Astrocyte (in vitro differentiated cells and primary cell): Measurements from ENCODE around the gene UST. TPM values are rescaled to one million over a fixed set of nuclear protein-coding genes. Genes with fewer than 3 reads are reported as not detected.

Source experiments
- DNase-seq: peaks from one replicate; pipeline ENCODE4 v3.0.0-alpha.2; 2010; ENCODE audit warnings: low read depth
- FAIRE-seq: peaks from 2 replicates; lab custom pipeline; 2011; peaks lifted over from hg19 to GRCh38; lab: Jason Lieb, UNC
- H2AFZ ChIP-seq: 2 replicates; pipeline ENCODE4 v1.6.0; 2012; ENCODE audit warnings: low read depth, low read length, inconsistent platforms
- H3K27ac ChIP-seq: 2 replicates; pipeline ENCODE4 v1.5.1; 2011; ENCODE audit warnings: low read depth, low read length, inconsistent platforms
- H3K27me3 ChIP-seq: 2 replicates; pipeline ENCODE4 v1.6.0; 2011; ENCODE audit warnings: low read length, inconsistent platforms; ENCODE audit not compliant: insufficient read depth
- H3K36me3 ChIP-seq: 2 replicates; pipeline ENCODE4 v1.5.1; 2011; ENCODE audit warnings: low read length, inconsistent platforms; ENCODE audit not compliant: insufficient read depth
- H3K4me1 ChIP-seq: 2 replicates; pipeline ENCODE4 v1.5.1; 2011; ENCODE audit warnings: low read length, inconsistent platforms; ENCODE audit not compliant: insufficient read depth
- H3K4me2 ChIP-seq: 2 replicates; pipeline ENCODE4 v1.6.0; 2012; ENCODE audit warnings: low read length, inconsistent platforms
- H3K4me3 ChIP-seq: 2 replicates; pipeline ENCODE4 v1.5.1; 2011; ENCODE audit warnings: low read depth, mild to moderate bottlenecking, low read length, inconsistent platforms; ENCODE audit not compliant: insufficient read depth
- H3K79me2 ChIP-seq: 2 replicates; pipeline ENCODE4 v1.6.0; 2012; ENCODE audit warnings: mild to moderate bottlenecking, low read length, inconsistent platforms; ENCODE audit not compliant: insufficient read depth
- H3K9ac ChIP-seq: 2 replicates; pipeline ENCODE4 v1.6.0; 2012; ENCODE audit warnings: mild to moderate bottlenecking, low read length, inconsistent platforms
- H3K9me3 ChIP-seq: 2 replicates; pipeline ENCODE4 v1.5.1; 2012; ENCODE audit warnings: low read depth, mild to moderate bottlenecking, low read length, inconsistent platforms; ENCODE audit not compliant: insufficient read depth
- H4K20me1 ChIP-seq: 2 replicates; pipeline ENCODE4 v1.6.0; 2012; ENCODE audit warnings: low read length, inconsistent platforms; ENCODE audit not compliant: insufficient read depth
- H3K27ac Mint-ChIP-seq: one replicate; pipeline ENCODE4 v1.8.0; 2021; ENCODE audit warnings: mild to moderate bottlenecking, mixed read lengths; ENCODE audit not compliant: unreplicated experiment
- H3K27me3 Mint-ChIP-seq: one replicate; pipeline ENCODE4 v1.8.0; 2021; ENCODE audit warnings: low read depth, mixed read lengths; ENCODE audit not compliant: unreplicated experiment
- H3K36me3 Mint-ChIP-seq: one replicate; pipeline ENCODE4 v1.8.0; 2021; ENCODE audit warnings: low read depth, mixed read lengths; ENCODE audit not compliant: unreplicated experiment
- H3K4me1 Mint-ChIP-seq: one replicate; pipeline ENCODE4 v1.8.0; 2021; ENCODE audit warnings: low read depth, mixed read lengths; ENCODE audit not compliant: unreplicated experiment
- H3K4me3 Mint-ChIP-seq: one replicate; pipeline ENCODE4 v1.8.0; 2021; ENCODE audit warnings: mild to moderate bottlenecking, moderate library complexity, mixed read lengths; ENCODE audit not compliant: unreplicated experiment
- H3K9me3 Mint-ChIP-seq: one replicate; pipeline ENCODE4 v1.8.0; 2021; ENCODE audit warnings: mild to moderate bottlenecking, mixed read lengths; ENCODE audit not compliant: unreplicated experiment
- CTCF ChIP-seq: IDR thresholded peaks from 2 replicates; pipeline ENCODE4 v1.5.1; 2011; ENCODE audit warnings: low read depth, mild to moderate bottlenecking, inconsistent platforms, low read length, moderate library complexity; ENCODE audit not compliant: insufficient read depth
- EZH2 ChIP-seq: IDR thresholded peaks from 2 replicates; pipeline ENCODE4 v1.6.1; 2012; ENCODE audit warnings: mild to moderate bottlenecking, low read length, inconsistent platforms; ENCODE audit not compliant: insufficient read depth
- total RNA-seq: library from RNA; stranded (reverse); gene quantifications from 2 replicates; pipeline ENCODE4 v1.2.1, GENCODE V29; 2021

Gene UST
- total RNA-seq, 1 donor from 2014 or later = 15.3 TPM

- TF ChIP-seq CTCF (no peak), EZH2 (no peak)
- Mint-ChIP-seq H3K4me3 (no peak overlapping the region), H3K9me3 (peaks cover 4% of the 10 kb centered on the region), H3K27ac (no peak overlapping the region), H3K36me3 (peaks cover 3% of the 10 kb centered on the region), H3K4me1 (peaks cover 40% of the 10 kb centered on the region), H3K27me3 (no peaks in the 10 kb centered on the region)
- peaks cover 29% of the 10 kb centered on the region for H3K4me1 ChIP-seq
- no peak for FAIRE-seq
- H3K27me3 ChIP-seq = no peaks in the 10 kb centered on the region
- peaks cover 9% of the 10 kb centered on the region for H3K79me2 ChIP-seq
- no peaks in the 10 kb centered on the region for H3K36me3 ChIP-seq
- no peak for DNase-seq
- H4K20me1 ChIP-seq = peaks cover 8% of the 10 kb centered on the region
- no peak overlapping the region for H2AFZ ChIP-seq
- no peaks in the 10 kb centered on the region for H3K9me3 ChIP-seq
- no peak overlapping the region for H3K9ac ChIP-seq
- no peak overlapping the region for H3K4me2 ChIP-seq
- H3K27ac ChIP-seq = no peak overlapping the region
- no peak overlapping the region for H3K4me3 ChIP-seq
These were observed 119.9 kb downstream of the UST start for GRCh38 chr6:148866657-148867268.

GRCh38 chr6:148867862-148868261 lies 121.0 kb downstream of the UST start:
- FAIRE-seq (no peak), DNase-seq (no peak)
- Histone ChIP-seq H3K4me1 (peaks cover 29% of the 10 kb centered on the region), H3K9me3 (no peaks in the 10 kb centered on the region), H3K27me3 (no peaks in the 10 kb centered on the region), H3K9ac (no peak overlapping the region), H3K4me2 (peak overlapping the region; percentile 61), H3K4me3 (no peak overlapping the region), H3K27ac (peak overlapping the region; percentile 66), H3K79me2 (peaks cover 13% of the 10 kb centered on the region), H2AFZ (no peak overlapping the region), H4K20me1 (peaks cover 8% of the 10 kb centered on the region), H3K36me3 (no peaks in the 10 kb centered on the region)
- H3K27me3 Mint-ChIP-seq = no peaks in the 10 kb centered on the region
- H3K4me3 Mint-ChIP-seq = peak overlapping the region; percentile 30
- TF ChIP-seq EZH2 = no peak
- TF ChIP-seq CTCF = no peak
- H3K9me3 Mint-ChIP-seq = peaks cover 2% of the 10 kb centered on the region
- peak overlapping the region; percentile 15 for H3K27ac Mint-ChIP-seq
- peaks cover 3% of the 10 kb centered on the region for H3K36me3 Mint-ChIP-seq
- H3K4me1 Mint-ChIP-seq = peaks cover 37% of the 10 kb centered on the region

GRCh38 chr6:148868314-148868713 lies 121.5 kb downstream of the UST start:
- Mint-ChIP-seq H3K36me3 (no peaks in the 10 kb centered on the region), H3K27ac (peak overlapping the region; percentile 2), H3K4me3 (no peak overlapping the region), H3K9me3 (no peaks in the 10 kb centered on the region), H3K27me3 (no peaks in the 10 kb centered on the region), H3K4me1 (peaks cover 35% of the 10 kb centered on the region)
- H3K27me3 ChIP-seq = no peaks in the 10 kb centered on the region
- H4K20me1 ChIP-seq = peaks cover 8% of the 10 kb centered on the region
- H3K9me3 ChIP-seq = no peaks in the 10 kb centered on the region
- H3K4me3 ChIP-seq = no peak overlapping the region
- no peaks in the 10 kb centered on the region for H3K36me3 ChIP-seq
- TF ChIP-seq CTCF (no peak), EZH2 (no peak)
- H2AFZ ChIP-seq = no peak overlapping the region
- H3K27ac ChIP-seq = peak overlapping the region; percentile 66
- H3K9ac ChIP-seq = peak overlapping the region; percentile 18
- peaks cover 13% of the 10 kb centered on the region for H3K79me2 ChIP-seq
- DNase-seq = peak; percentile 71
- peak overlapping the region; percentile 61 for H3K4me2 ChIP-seq
- FAIRE-seq = peak; percentile 29
- H3K4me1 ChIP-seq = peaks cover 29% of the 10 kb centered on the region
